OCI-LY7 (cell line): ENCODE data around the gene FGD3. TPM values are rescaled to one million over a fixed set of nuclear protein-coding genes. Genes with fewer than 3 reads are reported as not detected.

ENCODE experiments used
- BruUV-seq: library from RNA; stranded (reverse); fragments of 400-500 nt; replicated peaks from 2 replicates; lab custom pipeline; 2021; lab: Mats Ljungman, UMichigan
- CTCF ChIA-PET: fragments of 300-600 bp; sonication (Branson Sonifier 250); formaldehyde crosslinking; loops from one replicate; lab custom pipeline; 2022; ENCODE audit warnings: antibody characterized with exemption; ENCODE audit not compliant: unreplicated experiment; lab: Charles Lee
- POLR2A ChIA-PET: fragments of 300-600 bp; sonication (Branson Sonifier 250); formaldehyde crosslinking; loops from one replicate; lab custom pipeline; 2022; ENCODE audit warnings: antibody characterized with exemption; lab: Charles Lee
- DNase-seq: peaks from one replicate; pipeline ENCODE4 v3.0.0-alpha.2; 2015; ENCODE audit warnings: low spot score
- H2AFZ ChIP-seq: fragments of 200-600 bp; sonication (generic), shearing (Covaris generic); 2 replicates; pipeline ENCODE4 v1.6.1; 2014; ENCODE audit warnings: mild to moderate bottlenecking, antibody characterized with exemption, low read length, moderate library complexity
- H3K27ac ChIP-seq: fragments of 200-600 bp; sonication (generic); 2 replicates; pipeline ENCODE4 v1.5.1; 2014; ENCODE audit warnings: mixed run types, low read depth, mild to moderate bottlenecking, moderate library complexity, low read length, inconsistent platforms; ENCODE audit not compliant: poor library complexity, severe bottlenecking
- H3K36me3 ChIP-seq: fragments of 200-600 bp; sonication (generic); 2 replicates; pipeline ENCODE4 v1.6.1; 2014; ENCODE audit warnings: mild to moderate bottlenecking, antibody characterized with exemption, low read length, moderate library complexity, mixed read lengths; ENCODE audit not compliant: insufficient read depth
- H3K4me1 ChIP-seq: fragments of 200-600 bp; sonication (generic); 2 replicates; pipeline ENCODE4 v1.5.1; 2014; ENCODE audit warnings: mild to moderate bottlenecking, low read length; ENCODE audit not compliant: insufficient read depth, poor library complexity, severe bottlenecking
- H3K4me2 ChIP-seq: fragments of 200-600 bp; sonication (generic); 2 replicates; pipeline ENCODE4 v1.6.1; 2014; ENCODE audit warnings: mild to moderate bottlenecking, low read length
- H3K4me3 ChIP-seq: fragments of 200-600 bp; sonication (generic); 2 replicates; pipeline ENCODE4 v1.5.1; 2014; ENCODE audit warnings: mild to moderate bottlenecking, low read depth, low read length; ENCODE audit not compliant: poor library complexity, severe bottlenecking
- H3K79me2 ChIP-seq: fragments of 200-600 bp; sonication (generic); 2 replicates; pipeline ENCODE4 v1.6.1; 2016; ENCODE audit warnings: low read depth, mild to moderate bottlenecking, low read length, moderate library complexity, mixed read lengths; ENCODE audit not compliant: insufficient read depth
- H3K9me2 ChIP-seq: fragments of 200-600 bp; sonication (generic); 2 replicates; pipeline ENCODE4 v1.6.1; 2016; ENCODE audit warnings: mild to moderate bottlenecking, low read length, mixed read lengths; ENCODE audit not compliant: insufficient read depth
- H3K9me3 ChIP-seq: fragments of 200-600 bp; sonication (generic); 2 replicates; pipeline ENCODE4 v1.6.1; 2014; ENCODE audit warnings: mild to moderate bottlenecking, mixed run types, low read length, mixed read lengths
- H4K20me1 ChIP-seq: fragments of 200-600 bp; sonication (generic); 2 replicates; pipeline ENCODE4 v1.6.1; 2014; ENCODE audit warnings: mild to moderate bottlenecking, antibody characterized with exemption, low read length, moderate library complexity, mixed read lengths; ENCODE audit not compliant: insufficient read depth
- EZH2phosphoT487 ChIP-seq: fragments of 200-600 bp; sonication (generic); IDR thresholded peaks from 2 replicates; pipeline ENCODE4 v1.6.1; 2018; ENCODE audit warnings: low read depth, borderline replicate concordance, mild to moderate bottlenecking, mixed run types, antibody characterized with exemption, low read length, moderate library complexity, mixed read lengths
- intact Hi-C: fragments of 100-400 bp; cut with micrococcal nuclease; formaldehyde crosslinking; loops from one replicate; pipeline ENCODE4 v1.10.0; 2022; ENCODE audit not compliant: unreplicated experiment
- total RNA-seq, 2 experiments: library from RNA; depleted of rRNA in 1 of 2; stranded (reverse); fragments of >200 nt in 1 of 2; shearing (Covaris generic) in 1 of 2; gene quantifications; 2 replicates each; pipeline ENCODE4 v1.2.3, GENCODE V29; 2014 to 2022
- TF ChIP-seq, protein P1 (sequence below): fragments of 200-600 bp; sonication (generic); conservative IDR thresholded peaks from 2 replicates; pipeline ENCODE4 v1.5.1; 2014; ENCODE audit warnings: mild to moderate bottlenecking, antibody characterized with exemption, low read length, moderate library complexity, mixed read lengths

The FGD3 gene
- total RNA-seq, 2 experiments from 2014 or later = 22.1 to 22.9 TPM

DNA sequence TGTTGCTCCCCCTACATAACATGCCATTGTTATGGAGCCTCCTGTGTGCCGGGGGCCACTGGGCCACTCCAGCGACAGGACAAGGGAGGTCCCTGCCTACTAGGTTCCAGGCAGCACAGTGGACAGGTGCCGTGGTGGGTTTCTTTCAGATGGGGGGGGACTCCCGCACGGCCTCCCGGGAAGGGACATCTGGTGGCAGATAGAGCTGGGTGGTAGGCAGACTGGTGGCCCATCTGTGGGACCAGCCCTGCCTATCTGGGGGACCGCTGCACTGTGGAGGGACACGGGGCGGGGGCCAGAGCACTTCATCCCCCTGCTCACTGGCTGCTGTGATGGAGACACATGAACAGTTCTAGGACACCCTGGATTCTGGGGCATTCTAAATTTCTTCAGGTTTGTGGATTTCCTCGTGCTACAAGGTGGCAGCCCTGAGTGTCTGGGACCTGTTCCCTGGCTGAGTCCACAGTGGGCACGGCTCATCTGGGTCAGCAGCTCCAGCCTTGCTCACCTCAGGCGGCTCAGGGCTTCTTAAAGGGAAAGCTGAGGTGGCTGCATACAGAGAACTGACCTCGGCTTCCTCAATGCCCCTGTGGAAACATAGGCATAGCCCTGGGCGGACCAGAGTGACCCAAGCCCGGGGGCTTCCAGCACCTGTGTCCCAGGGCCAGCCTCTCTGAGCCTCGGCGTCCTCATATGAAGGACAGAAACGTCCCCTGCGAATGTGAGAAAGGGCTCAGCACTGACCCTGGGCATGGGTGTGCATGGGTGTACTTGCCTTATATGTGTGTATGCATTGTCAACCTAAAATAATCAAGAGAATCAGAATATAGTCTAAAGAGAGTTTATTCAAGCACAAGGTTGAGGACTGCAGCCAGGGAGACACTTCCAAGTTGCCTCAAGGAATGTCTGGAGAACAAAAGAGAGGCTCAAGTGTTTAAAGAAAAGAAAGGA, 22.5 kb downstream of the FGD3 start:
- TF ChIP-seq, protein P1, sequence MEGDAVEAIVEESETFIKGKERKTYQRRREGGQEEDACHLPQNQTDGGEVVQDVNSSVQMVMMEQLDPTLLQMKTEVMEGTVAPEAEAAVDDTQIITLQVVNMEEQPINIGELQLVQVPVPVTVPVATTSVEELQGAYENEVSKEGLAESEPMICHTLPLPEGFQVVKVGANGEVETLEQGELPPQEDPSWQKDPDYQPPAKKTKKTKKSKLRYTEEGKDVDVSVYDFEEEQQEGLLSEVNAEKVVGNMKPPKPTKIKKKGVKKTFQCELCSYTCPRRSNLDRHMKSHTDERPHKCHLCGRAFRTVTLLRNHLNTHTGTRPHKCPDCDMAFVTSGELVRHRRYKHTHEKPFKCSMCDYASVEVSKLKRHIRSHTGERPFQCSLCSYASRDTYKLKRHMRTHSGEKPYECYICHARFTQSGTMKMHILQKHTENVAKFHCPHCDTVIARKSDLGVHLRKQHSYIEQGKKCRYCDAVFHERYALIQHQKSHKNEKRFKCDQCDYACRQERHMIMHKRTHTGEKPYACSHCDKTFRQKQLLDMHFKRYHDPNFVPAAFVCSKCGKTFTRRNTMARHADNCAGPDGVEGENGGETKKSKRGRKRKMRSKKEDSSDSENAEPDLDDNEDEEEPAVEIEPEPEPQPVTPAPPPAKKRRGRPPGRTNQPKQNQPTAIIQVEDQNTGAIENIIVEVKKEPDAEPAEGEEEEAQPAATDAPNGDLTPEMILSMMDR = no peak
- TF ChIP-seq EZH2phosphoT487 = no peak
- H3K9me2 ChIP-seq = no peaks in the 10 kb centered on the region
- H3K4me2 ChIP-seq = no peak overlapping the region
- no peak overlapping the region for H3K4me3 ChIP-seq
- ChIA-PET CTCF (no interaction called here), POLR2A (interaction anchor here (0.6 kb wide), 2 partner anchors 13 to 20 kb away, joined by 3 to 5 read pairs; no protein-coding TSS in a partner anchor)
- H3K27ac ChIP-seq = no peak overlapping the region
- H3K4me1 ChIP-seq = peaks cover 34% of the 10 kb centered on the region
- no peak for DNase-seq
- 0 out of 2 replicates have a peak, but pooled peaks cover 5% of the 10 kb centered on the region for H4K20me1 ChIP-seq
- H2AFZ ChIP-seq = no peak overlapping the region
- intact Hi-C loops = no loop called here
- no TSS peak for BruUV-seq
- no peaks in the 10 kb centered on the region for H3K36me3 ChIP-seq
- H3K9me3 ChIP-seq = no peaks in the 10 kb centered on the region
- peaks cover 13% of the 10 kb centered on the region; the same call in 1 of the 2 replicates for H3K79me2 ChIP-seq

DNA sequence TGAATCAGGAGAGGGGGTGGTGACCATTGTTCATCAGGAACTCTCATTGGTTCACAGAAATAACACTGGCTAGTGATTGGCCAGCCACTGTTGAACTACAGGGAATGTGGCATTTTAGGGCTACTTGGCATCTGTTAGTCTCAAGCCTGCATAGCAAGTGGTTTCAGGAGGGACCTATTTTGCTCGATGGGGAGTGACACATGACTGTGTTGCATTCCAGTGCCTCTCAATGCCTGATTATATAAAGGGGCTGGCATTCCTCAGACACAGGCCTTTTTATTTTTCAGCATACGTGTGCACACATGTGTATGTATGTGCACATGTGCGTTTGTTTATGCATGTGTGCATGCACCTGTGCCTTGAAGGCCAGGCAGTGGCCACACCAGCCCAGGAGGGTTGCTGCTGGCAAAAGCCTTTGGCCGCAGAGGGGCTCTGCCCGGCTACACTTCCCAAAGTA, 23.2 kb downstream of the FGD3 start:
- Histone ChIP-seq H3K9me3 (no peaks in the 10 kb centered on the region), H3K9me2 (no peaks in the 10 kb centered on the region), H3K4me3 (no peak overlapping the region), H3K79me2 (peaks cover 6% of the 10 kb centered on the region; the same call in 1 of the 2 replicates), H3K4me2 (no peak overlapping the region), H4K20me1 (0 out of 2 replicates have a peak, but pooled peaks cover 5% of the 10 kb centered on the region), H2AFZ (no peak overlapping the region), H3K4me1 (peaks cover 29% of the 10 kb centered on the region), H3K36me3 (peaks cover 4% of the 10 kb centered on the region; the same call in 1 of the 2 replicates), H3K27ac (no peak overlapping the region)
- ChIA-PET POLR2A (interaction anchor here (0.6 kb wide), 2 partner anchors 14 to 19 kb away, joined by 3 to 5 read pairs; no protein-coding TSS in a partner anchor), CTCF (no interaction called here)
- no peak for DNase-seq
- intact Hi-C loops = no loop called here
- TF ChIP-seq, protein P1 = no peak
- TF ChIP-seq EZH2phosphoT487 = no peak
- no TSS peak for BruUV-seq
